ENCODE measurements around the gene PPRC1.
"Not testable (repeated sequence)": the region's sequence is repeated elsewhere in the genome, so short reads cannot be mapped to it uniquely, and the experiment has no call there.

The PPRC1 gene

GRCh38 chr10:102188941-102189898 is 56.4 kb downstream of the PPRC1 start:
- DNase-seq (ENCODE audit: low read depth in 1 of 2, low spot score in 1 of 2), result not testable (repeated sequence)

DNA sequence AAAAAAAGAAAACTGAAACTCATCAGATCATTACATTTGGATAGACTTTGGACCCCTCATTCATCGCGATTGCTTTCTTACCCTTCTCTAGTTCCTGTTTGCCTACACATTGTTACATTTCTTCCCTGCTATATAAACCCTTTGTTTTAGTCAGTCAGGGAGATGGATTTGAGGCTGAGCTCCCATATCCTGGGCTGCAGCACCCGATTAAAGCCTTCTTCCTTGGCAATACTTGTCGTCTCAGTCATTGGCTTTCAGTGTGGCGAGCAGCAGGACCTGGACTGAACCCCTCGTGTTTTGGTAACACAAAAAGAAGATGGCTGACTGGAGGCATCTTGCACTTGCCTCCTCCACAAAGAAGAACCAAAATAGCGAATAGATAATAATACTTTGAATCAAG is 59.1 kb downstream of the PPRC1 start:
- DNase-seq (ENCODE audit: low read depth in 1 of 2, low spot score in 1 of 2), result no peak

- no peak for DNase-seq (ENCODE audit: low read depth in 1 of 2, low spot score in 1 of 2)
These were observed 62.5 kb downstream of the PPRC1 start for GRCh38 chr10:102195296-102195870.

- DNase-seq (ENCODE audit: low read depth in 1 of 2, low spot score in 1 of 2), result no peak
These were observed 64.1 kb downstream of the PPRC1 start for GRCh38 chr10:102196893-102197292.

GRCh38 chr10:102198027-102198426 is 65.2 kb downstream of the PPRC1 start:
- DNase-seq (ENCODE audit: low read depth in 1 of 2, low spot score in 1 of 2), result no peak

Measured in stimulated activated CD4-positive, alpha-beta T cell treated with anti-CD3 and anti-CD28 coated beads, Interleukin-15, amount 100 ng/mL, for 1 hour (primary cell).